ENCODE measurements around the gene ZCCHC17.

- TF ChIP-seq CTCF (IDR thresholded peaks at IDR 0.05 in 8 of 11, conservative IDR thresholded peaks at IDR 0.05 in 3 of 11) (no peak), POLR2AphosphoS5 (IDR thresholded peaks at IDR 0.05) (no peak)
These were observed 9.4 kb downstream of the ZCCHC17 start for GRCh38 chr1:31306278-31306677.

All from spleen (tissue), 7 donors.